ENCODE measurements around the gene CCSER2.
"Not testable (repeated sequence)": the region's sequence is repeated elsewhere in the genome, so short reads cannot be mapped to it uniquely, and the experiment has no call there.

Gene CCSER2

DNA sequence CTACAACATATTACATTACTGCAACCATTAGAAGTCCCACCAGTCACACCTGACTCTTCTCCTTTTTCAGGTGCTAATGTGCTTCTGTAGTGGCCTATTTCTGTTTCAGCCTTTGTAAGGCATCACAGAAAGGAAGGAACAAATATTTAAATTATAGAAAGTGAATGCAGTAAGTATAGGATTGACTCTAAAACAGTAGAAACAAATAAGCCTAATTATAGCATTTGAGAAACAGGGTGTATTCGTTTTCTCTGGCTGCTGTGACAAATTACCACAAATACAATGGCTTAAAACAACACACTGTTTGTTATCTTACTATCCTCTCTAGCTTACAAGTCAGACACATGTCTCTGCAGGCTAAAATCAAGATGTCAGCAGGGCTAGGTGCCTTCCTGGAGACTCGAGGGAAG lies 69.4 kb downstream of the CCSER2 start:
- DNase-seq (ENCODE audit: low spot score) = no peak

DNA sequence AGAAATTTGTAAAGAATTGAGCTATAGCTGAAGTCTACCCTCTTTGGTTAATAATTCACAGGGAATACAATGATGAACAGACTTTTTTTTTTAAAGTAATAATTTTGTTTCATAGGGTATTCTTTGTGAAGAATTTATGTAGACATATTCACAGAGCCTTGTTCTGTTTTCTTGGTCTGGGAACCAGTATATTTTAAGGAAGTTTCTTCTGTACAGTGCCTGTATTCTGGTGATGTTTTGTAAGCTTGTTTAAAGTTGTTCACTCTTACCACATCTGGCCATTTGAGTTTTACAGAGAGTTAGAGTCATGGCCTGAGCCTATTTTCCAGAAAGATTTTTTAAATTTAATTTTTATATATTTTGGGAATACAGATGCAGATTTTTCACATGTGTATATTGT lies 70.3 kb downstream of the CCSER2 start:
- no peak for DNase-seq (ENCODE audit: low spot score)

DNA sequence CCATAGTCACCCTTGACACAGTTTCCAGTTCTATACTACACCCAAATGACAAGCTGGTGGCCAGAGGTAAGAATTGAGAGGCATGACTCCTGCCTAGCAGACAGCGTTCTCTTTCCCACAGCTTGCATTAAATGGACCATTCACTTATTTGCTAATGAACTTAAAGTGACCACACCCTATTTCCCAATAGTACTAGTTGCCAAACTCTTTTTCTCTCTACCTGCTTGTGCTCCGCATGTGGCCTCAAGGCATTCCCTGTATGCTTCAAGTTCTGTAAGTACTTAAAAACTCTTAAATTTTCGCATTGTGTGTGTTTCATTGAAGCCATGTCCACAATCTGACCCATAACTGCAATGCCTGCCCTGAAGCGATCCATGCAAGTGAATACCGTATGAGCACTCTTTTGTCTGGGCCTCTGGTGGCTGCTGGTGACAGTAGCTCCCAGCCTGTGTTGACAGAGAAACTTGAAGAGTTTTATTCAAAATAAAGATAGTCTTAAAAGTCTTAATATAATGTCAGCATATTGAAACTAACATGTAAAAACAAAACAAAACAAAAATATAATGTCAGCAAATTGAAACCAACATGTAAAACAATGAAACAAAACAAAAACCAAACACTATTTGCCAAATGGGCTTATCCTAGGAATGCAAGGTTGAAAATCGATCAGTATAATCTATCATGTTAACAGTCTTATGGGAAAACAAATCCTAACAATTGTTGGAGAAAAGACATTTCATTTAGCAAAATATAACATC lies 73.6 kb downstream of the CCSER2 start:
- no peak for DNase-seq (ENCODE audit: low spot score)

DNA sequence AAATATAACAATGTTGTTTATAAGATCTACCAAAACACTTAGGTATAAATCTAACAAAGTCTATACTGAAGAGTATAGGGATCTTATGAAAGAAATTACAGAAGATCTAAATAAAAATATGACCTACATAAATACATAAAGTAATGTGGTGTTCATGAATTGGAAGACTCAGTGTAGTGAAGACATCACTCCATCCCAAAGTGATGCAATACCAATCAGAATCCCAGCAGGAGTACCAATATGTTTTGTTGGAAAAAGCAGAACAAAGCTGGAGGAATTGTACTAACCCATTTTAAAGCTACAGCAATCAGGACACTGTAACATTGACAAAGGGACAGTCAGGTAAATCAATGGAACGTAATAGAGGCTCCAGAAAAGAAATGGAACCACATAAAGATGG lies 76.4 kb downstream of the CCSER2 start:
- no peak for DNase-seq (ENCODE audit: low spot score)

DNA sequence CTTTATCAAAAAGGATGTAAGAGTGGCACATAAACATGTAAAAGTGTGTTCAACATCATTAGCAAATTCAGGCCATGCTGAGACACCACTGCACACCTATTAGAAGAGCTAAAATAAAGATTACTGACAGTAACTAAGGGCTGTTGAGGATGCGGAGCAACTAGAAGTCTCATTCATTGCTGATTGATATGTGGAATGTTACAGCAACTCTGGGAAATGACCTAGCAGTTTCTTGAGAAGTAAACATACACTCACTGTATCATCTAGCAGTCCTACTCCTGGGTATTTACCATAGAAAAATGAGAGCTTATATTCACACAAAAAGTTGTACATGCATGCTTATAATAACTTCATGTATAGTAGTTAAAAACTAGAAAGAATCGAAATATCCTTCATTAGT lies 77.3 kb downstream of the CCSER2 start:
- no peak for DNase-seq (ENCODE audit: low spot score)

DNA sequence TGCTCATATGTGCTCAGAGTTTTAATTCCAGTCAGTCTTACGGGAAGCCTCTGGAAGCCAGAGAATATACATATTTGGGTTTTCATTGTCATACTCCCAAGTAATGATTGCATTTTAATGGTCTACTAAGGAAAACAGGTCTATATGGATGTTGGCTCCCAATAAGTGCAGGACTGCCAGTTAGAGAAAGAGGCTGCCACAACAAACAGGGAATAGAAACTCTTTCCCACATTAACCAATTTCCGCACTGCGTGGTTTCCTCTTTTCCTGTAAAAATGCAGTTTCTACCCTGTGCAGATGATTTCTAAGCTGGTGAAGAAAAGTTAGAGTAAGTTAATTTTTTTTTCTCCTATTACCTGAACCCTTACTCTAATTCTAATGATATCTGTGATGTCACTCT lies 78.2 kb downstream of the CCSER2 start:
- no peak for DNase-seq (ENCODE audit: low spot score)

DNA sequence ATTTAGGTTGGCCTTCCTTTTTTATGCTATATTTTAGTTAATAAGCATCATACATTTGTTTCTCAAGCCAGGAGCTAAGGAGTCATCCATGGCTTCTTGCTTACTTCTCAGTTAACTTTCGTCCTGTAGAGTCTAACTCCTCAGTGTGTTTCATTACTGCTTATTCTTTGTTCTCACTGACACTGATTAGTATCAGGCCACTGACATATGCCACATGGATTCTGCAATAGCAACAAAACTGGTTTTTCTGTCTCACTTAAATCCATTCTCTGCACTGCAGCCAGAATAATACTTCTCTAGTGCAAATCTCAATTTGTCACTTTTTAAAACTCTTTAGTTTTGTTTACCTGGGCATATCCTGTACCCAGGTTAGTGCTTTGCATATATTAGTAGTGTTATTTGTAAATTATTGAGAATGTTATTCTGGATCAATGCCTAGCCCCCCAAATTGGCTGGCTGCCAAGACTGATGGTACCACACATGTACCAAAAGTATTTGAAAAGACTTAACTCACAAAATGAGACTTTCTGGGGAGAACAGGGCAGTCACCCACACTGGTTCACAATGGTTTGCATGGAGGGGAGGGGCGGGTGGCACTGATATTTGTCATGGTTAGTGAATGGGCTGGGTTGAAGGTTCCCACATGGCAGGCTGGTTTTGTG lies 79.1 kb downstream of the CCSER2 start:
- no peak for DNase-seq (ENCODE audit: low spot score)

DNA sequence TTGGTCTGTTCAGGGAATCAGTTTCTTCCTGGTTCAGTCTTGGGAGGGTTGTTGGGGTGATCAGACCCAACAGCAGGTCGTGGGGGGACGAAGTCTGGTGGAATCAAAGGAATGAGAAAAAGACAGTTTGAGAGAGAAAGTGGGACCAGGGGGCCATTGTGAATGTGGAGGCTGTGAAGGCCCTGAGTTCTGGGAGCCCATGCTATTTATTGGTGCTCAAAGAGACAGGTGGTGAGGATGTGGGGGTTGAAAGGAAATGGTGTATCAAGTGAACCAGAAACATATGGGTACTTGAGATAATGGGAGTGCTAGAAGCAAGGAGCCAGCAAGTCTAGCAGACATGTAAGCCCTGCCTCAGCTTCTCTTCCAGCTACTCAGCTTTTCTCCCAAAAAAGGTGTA lies 84.1 kb downstream of the CCSER2 start:
- no peak for DNase-seq (ENCODE audit: low spot score)

DNA sequence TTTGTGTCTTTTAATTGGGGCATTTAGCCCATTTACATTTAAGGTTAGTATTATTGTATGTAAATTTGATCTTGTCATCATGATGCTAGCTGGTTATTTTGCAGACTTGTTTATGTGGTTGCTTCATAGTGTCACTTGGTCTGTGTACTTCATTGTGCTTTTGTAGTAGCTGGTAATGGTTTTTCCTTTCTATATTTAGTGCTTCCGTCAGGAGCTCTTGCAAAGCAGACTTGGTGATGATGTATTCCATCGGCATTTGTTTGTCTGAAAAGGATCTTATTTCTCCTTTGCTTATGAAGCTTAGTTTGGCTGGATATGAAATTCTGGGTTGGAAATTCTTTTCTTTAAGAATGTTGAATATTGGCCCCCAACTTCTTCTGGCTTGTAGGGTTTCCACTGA lies 85.7 kb downstream of the CCSER2 start:
- not testable (repeated sequence) for DNase-seq (ENCODE audit: low spot score)

DNA sequence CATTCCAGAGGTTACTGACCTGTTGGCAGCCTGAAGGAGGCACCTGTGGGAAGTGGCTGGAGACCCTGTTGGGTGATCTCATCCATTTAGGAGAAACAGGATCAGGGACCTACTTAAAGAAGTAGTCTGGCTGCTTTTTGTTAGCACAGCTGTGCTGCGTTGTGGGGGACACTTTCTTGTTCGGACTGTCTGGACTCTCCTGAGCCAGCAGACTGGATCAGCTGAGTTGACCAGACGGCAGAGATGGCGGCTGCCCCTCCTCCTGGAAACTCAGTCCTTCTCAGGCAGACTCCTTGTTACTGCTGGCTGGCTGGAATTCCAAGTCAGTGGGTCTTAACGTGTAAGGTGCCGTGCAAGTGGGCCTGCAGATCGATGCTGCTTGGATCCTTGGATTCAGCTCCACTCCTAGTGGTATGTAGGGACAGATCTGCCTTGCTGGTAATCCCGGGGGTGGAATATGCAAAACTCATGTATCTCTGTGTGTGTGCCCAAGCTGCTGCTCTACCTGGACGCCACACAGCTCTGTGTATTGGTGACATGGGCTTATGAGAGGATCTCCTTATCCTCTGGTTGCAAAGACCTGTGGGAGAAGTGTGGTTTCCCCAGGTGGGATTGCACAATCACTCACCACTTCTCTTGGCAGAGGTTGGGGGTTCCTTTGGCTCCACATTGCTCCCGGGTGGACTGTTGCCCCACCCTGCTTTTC lies 87.3 kb downstream of the CCSER2 start:
- no peak for DNase-seq (ENCODE audit: low spot score)

DNA sequence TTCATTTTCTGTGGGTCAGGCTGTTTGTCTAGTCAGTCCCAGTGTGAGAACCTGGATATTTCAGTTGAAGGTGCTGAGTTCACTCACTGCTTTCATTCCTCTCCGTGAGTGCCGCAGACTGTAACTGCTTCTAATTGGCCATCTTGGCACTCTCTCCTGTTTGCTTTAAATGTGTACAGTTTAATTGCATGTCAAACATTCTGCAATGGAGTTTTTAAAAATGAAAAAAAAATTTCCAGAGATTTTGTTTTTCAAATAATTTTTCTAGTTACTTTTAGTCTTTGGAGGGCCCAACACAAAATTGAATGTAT lies 87.8 kb downstream of the CCSER2 start:
- DNase-seq (ENCODE audit: low spot score) = no peak

DNA sequence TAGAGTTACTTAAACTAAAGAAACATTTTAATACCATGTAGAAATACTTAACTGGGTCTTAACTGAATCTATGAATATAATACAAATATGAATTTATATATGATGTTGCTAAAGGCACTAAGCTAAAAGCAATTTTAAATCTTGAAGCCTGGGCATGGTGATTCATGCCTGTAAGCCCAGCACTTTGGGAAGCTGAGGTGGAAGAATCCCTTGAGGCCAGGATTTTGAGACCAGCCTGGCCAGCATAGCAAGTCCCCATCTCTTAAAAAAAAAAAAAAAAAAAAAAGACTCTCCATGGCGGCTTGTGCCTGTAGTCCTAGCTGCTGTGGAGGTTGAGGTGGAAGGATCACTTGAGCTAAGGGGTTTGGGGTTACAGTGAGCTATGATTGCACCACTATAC lies 95.3 kb downstream of the CCSER2 start:
- no peak for DNase-seq (ENCODE audit: low spot score)

DNA sequence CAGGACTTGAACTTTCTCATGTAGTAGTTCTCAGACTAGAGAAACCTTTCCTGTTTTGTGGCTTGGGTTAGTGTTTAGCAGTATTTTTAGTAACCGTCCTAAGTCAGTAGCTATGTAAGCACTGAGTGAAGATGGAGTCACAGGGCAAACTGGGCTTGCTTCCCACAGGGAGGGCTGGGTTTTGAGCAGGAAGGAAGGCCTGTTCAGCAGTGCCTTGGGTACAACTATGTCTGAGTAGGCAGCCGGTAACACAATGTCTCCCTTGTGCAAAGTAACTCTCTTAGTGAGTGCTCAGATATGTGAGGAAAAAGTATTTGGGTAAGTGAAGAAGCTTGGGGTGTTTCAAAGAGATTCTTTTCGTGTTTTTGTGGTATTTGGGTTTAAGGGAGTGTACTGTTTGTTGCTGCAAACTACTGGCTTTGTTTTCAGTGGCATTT lies 96.4 kb downstream of the CCSER2 start:
- DNase-seq (ENCODE audit: low spot score) = no peak

DNA sequence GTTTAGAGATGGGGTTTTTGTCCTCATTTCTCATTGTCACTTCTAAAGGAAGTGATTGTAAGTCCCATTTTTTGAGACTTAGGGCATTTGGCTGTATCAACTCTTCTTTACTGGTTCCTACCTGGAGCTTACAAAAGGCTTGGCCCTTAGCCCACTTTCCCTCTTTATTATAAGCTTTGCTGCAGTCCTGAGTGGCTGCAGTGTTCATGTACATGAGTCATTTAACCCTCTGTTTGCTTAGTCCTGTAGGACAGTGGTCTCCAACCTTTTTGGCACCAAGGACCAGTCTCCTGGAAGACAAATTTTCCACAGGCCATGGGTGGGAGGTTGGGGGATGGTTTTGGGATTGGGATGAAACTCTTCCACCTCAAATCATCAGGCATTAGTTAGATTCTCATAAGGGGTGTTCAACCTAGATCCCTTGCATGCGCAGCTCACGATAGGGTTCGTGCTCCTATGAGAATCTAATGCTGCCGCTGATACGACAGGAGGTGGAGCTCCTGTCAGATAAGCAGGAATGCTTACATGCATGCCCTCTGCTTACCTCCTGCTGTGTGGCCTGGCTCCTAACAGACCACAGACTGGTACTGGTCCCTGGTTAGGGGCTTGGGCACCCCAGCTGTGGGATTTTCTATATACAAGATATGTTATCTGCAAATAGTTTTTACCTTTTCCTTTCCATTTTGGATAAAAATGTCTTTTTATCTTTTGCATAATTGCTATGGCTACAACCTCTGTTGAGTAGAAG lies 99.7 kb downstream of the CCSER2 start:
- DNase-seq (ENCODE audit: low spot score) = no peak

DNA sequence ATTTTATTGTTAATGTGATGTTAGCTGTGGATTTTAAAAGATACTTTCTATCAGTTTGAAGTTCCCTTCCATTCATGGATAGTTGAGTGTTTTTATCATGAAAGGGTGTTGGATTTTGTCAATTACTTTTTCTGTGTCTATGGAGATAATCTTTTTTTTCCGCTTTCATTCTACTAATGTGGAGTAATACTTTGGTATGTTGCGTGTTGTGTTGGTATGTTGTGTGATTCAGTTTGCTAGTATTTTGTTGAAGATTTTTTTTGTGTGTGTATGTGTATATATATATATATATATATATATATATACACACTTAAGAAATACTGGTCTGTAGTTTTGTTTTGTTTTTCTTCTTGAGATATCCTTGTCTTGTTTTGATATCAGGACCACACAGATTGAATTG lies 100.3 kb downstream of the CCSER2 start:
- DNase-seq (ENCODE audit: low spot score) = no peak

DNA sequence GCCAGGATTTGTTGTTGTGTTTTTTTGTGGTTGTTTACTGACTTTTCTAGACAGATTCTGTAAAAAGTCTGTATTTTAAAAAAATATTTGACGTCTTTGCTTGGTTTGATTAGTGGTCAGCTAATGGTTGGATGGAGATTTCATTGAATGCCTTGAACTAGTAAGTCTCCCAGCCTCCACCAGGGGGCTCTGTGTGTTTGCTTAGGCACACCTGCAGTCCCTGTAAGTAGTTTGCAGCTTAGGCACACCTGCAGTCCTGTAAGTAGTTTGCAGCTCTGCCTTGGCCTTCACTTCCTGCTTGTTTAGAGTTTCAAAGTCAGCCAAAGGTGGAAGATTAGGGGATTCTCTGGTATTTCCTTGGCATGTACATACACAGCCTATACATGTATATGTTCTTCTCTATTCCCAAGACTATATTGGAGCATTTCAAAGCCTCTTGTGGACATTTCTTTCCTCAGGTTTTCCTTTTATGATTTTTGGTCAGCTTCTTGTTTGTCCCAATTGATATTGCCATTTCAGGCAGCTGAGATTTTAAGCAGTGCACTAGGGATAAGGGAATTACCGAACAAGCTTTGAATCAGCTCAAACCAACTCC lies 101.6 kb downstream of the CCSER2 start:
- DNase-seq (ENCODE audit: low spot score) = peak; percentile 80

DNA sequence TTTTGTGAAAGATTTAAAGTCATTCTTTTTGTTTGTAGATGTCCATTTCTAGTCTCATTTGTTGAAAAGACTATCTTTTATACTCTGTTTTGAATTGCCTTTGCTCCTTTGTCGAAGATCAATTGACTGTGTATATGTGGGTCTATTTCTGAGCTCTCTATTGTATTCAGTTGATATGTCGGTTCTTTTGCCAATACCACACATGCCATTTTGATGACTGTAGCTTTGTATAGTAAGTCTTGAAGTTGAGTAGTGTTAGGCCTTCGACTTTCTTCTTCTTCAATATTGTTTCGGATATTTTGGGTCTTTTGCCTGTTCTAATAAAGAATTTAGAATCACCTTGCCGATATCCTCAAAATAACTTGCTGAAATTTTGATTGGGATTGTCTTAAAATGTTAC lies 104.5 kb downstream of the CCSER2 start:
- no peak for DNase-seq (ENCODE audit: low spot score)

DNA sequence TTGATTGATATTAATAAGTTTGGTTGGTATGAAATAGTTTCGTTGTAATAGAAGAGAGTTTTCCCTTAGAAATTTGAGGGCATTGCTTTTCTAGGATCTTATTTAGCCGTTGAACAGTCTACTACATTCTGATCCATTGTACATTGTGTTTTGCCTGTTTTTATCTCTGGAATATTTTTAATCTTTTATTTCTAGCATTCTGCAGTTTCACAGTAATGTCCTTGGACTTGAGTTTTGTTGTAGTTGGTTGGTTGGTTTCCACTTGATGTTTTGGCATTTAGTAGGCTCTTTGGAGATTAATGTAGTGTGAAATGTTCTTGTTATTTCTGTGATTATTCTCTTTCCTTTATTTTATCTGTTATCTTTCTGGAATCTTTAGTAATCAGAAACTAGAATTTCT lies 112.4 kb downstream of the CCSER2 start:
- DNase-seq (ENCODE audit: low spot score) = no peak

DNA sequence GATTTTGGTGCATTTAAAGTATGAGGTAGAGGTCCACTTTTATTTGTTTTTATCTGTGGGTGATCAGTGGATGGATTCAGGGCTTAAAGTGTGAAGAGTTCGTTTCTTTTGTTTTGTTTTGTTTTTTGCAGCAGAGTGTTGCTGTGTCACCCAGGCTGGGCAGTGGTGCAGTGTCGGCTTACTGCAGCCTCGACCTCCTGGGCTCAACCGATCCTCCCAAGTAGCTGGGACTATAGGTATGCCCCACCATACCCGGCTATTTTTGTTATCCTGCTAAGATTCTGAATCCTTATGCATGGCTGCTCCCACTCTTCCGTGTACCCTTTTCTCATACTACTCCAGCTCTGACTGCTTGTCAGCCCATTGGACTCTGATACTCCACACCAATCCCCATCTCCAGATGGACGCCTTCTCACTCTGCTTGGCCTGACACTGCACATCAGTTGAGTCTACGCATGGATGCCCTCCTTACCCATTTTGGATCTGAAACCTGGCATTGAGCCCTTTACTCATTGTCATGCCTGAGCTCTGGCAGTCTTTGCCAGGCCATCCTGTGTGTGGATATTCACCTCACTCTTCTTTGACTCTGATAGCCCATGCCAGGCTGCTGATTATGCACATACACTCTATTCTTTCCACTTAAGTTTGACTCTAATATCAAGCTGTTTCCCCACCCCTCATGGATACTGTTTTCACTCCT lies 119.5 kb downstream of the CCSER2 start:
- DNase-seq (ENCODE audit: low spot score) = no peak

DNA sequence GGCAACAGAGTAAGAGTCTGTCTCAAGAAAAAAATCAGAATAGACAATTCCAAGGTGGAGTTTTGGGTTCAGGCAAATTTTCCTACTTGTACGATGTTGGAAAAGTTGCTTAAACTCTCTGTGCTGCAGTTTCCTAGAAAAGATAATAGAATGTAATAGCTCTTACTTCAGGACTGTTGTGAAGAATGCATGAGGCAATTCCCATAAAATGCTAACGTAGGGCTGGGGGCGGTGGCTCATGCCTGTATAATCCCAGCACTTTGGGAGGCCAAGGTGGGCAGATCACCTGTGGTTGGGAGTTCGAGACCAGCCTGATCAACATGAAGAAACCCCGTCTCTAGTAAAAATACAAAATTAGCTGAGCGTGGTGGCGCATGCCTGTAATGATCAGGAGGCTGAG lies 121.0 kb downstream of the CCSER2 start:
- DNase-seq (ENCODE audit: low spot score) = not testable (repeated sequence)

DNA sequence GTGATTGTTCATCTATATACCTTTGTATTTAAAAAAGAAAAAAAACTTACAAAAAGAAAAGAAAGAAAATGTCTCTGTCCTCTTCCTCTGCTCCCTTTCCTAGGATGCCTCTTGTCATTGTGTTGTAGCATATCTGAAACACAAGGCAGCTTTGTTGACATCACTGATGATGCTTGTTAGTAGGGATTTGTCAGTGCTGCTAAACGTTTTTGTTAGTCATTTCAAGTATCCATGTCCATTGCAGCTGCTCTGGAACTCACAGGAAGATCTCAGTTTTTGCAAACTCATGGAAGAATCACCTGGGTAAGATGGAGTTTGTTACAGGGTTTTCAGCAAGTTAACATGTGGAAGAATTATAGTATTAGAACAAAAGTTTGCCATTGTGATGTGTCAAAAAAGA lies 123.6 kb downstream of the CCSER2 start:
- DNase-seq (ENCODE audit: low spot score) = no peak

DNA sequence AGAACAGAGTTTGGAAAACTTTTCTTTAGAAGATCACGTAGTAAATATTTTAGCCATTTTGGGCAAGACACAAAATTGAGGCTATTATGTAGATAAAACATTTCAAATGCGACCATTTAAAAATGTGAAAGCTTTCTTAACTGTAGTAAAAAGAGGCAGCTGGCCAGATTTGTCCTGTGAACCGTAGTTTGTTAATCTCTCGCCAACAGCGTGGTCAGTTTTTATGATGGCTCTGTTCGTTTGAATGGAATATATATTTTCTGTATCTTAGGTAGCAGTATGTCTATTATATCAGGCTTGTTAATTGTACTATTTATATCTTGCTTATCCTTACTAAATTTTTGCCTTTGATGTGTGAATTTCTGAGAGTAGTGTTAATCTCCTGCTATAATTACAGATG lies 124.9 kb downstream of the CCSER2 start:
- DNase-seq (ENCODE audit: low spot score) = no peak
